Glutamatergic neuron (in vitro differentiated cells): ENCODE results near the gene VPS26B. TPM values are rescaled to one million over a fixed set of nuclear protein-coding genes. Genes with fewer than 3 reads are reported as not detected.

Source experiments
- DNase-seq: peaks from one replicate; pipeline ENCODE4 v3.0.0; 2022
- H3K27ac Mint-ChIP-seq: one replicate; pipeline ENCODE4 v1.8.0; 2020; ENCODE audit warnings: mild to moderate bottlenecking, mixed read lengths, inconsistent platforms; ENCODE audit not compliant: unreplicated experiment
- H3K27me3 Mint-ChIP-seq: one replicate; pipeline ENCODE4 v1.8.0; 2020; ENCODE audit warnings: mild to moderate bottlenecking, moderate library complexity, mixed read lengths, inconsistent platforms; ENCODE audit not compliant: unreplicated experiment
- H3K36me3 Mint-ChIP-seq: one replicate; pipeline ENCODE4 v1.8.0; 2020; ENCODE audit warnings: mild to moderate bottlenecking, mixed read lengths, inconsistent platforms; ENCODE audit not compliant: unreplicated experiment
- H3K4me1 Mint-ChIP-seq: one replicate; pipeline ENCODE4 v1.8.0; 2020; ENCODE audit warnings: mild to moderate bottlenecking, low read depth, mixed read lengths, inconsistent platforms; ENCODE audit not compliant: unreplicated experiment
- H3K4me3 Mint-ChIP-seq: one replicate; pipeline ENCODE4 v1.8.0; 2020; ENCODE audit warnings: mild to moderate bottlenecking, mixed read lengths, inconsistent platforms; ENCODE audit not compliant: unreplicated experiment
- H3K9me3 Mint-ChIP-seq: one replicate; pipeline ENCODE4 v1.8.0; 2020; ENCODE audit warnings: mild to moderate bottlenecking, moderate library complexity, mixed read lengths, inconsistent platforms; ENCODE audit not compliant: unreplicated experiment
- CTCF ChIP-seq: fragments of 200-600 bp; sonication (generic); IDR thresholded peaks from one replicate; pipeline ENCODE4 v1.5.0; 2021; ENCODE audit not compliant: partially characterized antibody, unreplicated experiment
- total RNA-seq: library from RNA; stranded (reverse); fragmentation: NEBNext Ultra II Directional; extraction: Animal tissue kit (Norgen Biotek cat#: 25700); gene quantifications from one replicate; pipeline ENCODE4 v1.2.1, GENCODE V29; 2021; ENCODE audit not compliant: unreplicated experiment

Gene VPS26B
- total RNA-seq, 1 donor from 2014 or later = 63.6 TPM

GRCh38 chr11:134223121-134223520, 1.4 kb upstream of the VPS26B start:
- TF ChIP-seq CTCF = no peak
- H3K36me3 Mint-ChIP-seq = peaks cover 5% of the 10 kb centered on the region
- H3K27ac Mint-ChIP-seq = peak overlapping the region; percentile 69
- H3K9me3 Mint-ChIP-seq = peaks cover 14% of the 10 kb centered on the region
- DNase-seq = no peak
- H3K4me3 Mint-ChIP-seq = peak overlapping the region; percentile 96
- peaks cover 13% of the 10 kb centered on the region for H3K27me3 Mint-ChIP-seq
- peaks cover 23% of the 10 kb centered on the region for H3K4me1 Mint-ChIP-seq

GRCh38 chr11:134224710-134225664, 516 bp downstream of the VPS26B start:
- Mint-ChIP-seq H3K9me3 (peaks cover 14% of the 10 kb centered on the region), H3K4me1 (peaks cover 31% of the 10 kb centered on the region), H3K4me3 (peak overlapping the region; percentile 97), H3K36me3 (peaks cover 5% of the 10 kb centered on the region), H3K27ac (peak overlapping the region; percentile 89), H3K27me3 (peaks cover 15% of the 10 kb centered on the region)
- peak; percentile 56 for DNase-seq
- no peak for TF ChIP-seq CTCF

- no peak for TF ChIP-seq CTCF
- peak overlapping the region; percentile 97 for H3K4me3 Mint-ChIP-seq
- no peak for DNase-seq
- H3K9me3 Mint-ChIP-seq = peaks cover 14% of the 10 kb centered on the region
- H3K27me3 Mint-ChIP-seq = peaks cover 15% of the 10 kb centered on the region
- peaks cover 36% of the 10 kb centered on the region for H3K4me1 Mint-ChIP-seq
- no peak overlapping the region for H3K27ac Mint-ChIP-seq
- peaks cover 5% of the 10 kb centered on the region for H3K36me3 Mint-ChIP-seq
Observed at GRCh38 chr11:134226806-134227325, 2.4 kb downstream of the VPS26B start.

GRCh38 chr11:134228625-134229024, 4.2 kb downstream of the VPS26B start:
- peaks cover 8% of the 10 kb centered on the region for H3K9me3 Mint-ChIP-seq
- no peak for TF ChIP-seq CTCF
- peaks cover 29% of the 10 kb centered on the region for H3K4me1 Mint-ChIP-seq
- peaks cover 10% of the 10 kb centered on the region for H3K27me3 Mint-ChIP-seq
- H3K27ac Mint-ChIP-seq = no peak overlapping the region
- no peak for DNase-seq
- no peak overlapping the region for H3K4me3 Mint-ChIP-seq
- no peaks in the 10 kb centered on the region for H3K36me3 Mint-ChIP-seq

GRCh38 chr11:134229126-134229790, 4.8 kb downstream of the VPS26B start:
- H3K36me3 Mint-ChIP-seq = no peaks in the 10 kb centered on the region
- no peak overlapping the region for H3K4me3 Mint-ChIP-seq
- peaks cover 4% of the 10 kb centered on the region for H3K9me3 Mint-ChIP-seq
- peaks cover 5% of the 10 kb centered on the region for H3K27me3 Mint-ChIP-seq
- no peak overlapping the region for H3K27ac Mint-ChIP-seq
- no peak for DNase-seq
- H3K4me1 Mint-ChIP-seq = peaks cover 29% of the 10 kb centered on the region
- TF ChIP-seq CTCF = no peak
